Measurements from ENCODE around the gene KRTAP2-2. TPM values are rescaled to one million over a fixed set of nuclear protein-coding genes. Genes with fewer than 3 reads are reported as not detected.
"Not testable (repeated sequence)": the region's sequence is repeated elsewhere in the genome, so short reads cannot be mapped to it uniquely, and the experiment has no call there.

Gene KRTAP2-2
- total and polyA plus RNA-seq, 2 of the 13 experiments (the other 11 are each of a cell fraction or from before 2014, with no cell fraction given): not detected

- peak; percentile 14; the same call in 1 of the 2 replicates for TF ChIP-seq ATF7 (IDR thresholded peaks at IDR 0.05)
- not testable (repeated sequence) for TF ChIP-seq ATF7 (CRISPR knock-in tag; IDR thresholded peaks at IDR 0.05)
- 0 out of 2 replicates have a peak, but pooled peaks have one; percentile 45 for TF ChIP-seq ZNF12 (CRISPR knock-in tag; IDR thresholded peaks at IDR 0.05)
- peak; percentile 13; the same call in 1 of the 2 replicates for TF ChIP-seq MEF2D (CRISPR knock-in tag; IDR thresholded peaks at IDR 0.05)
- TF ChIP-seq ASH2L (IDR thresholded peaks at IDR 0.05; ENCODE audit: insufficient read length, low read depth, low read length): peak; percentile 22
These were observed 4.4 kb upstream of the KRTAP2-2 start (continued) for GRCh38 chr17:41059276-41060051.

GRCh38 chr17:41058741-41059140, 3.7 kb upstream of the KRTAP2-2 start:
- H4K20me1 ChIP-seq (ENCODE audit: insufficient read depth, low read length): no peaks in the 10 kb centered on the region
- 46% methylated on average over 5 of the region's 5 CpGs for WGBS (ENCODE audit: low lambda C conversion rate)
- no peak overlapping the region for H3K4me3 ChIP-seq (replicated peaks in 1 of 3; ENCODE audit: insufficient read depth in 1 of 3, low read depth in 2 of 3, low read length in 3 of 3)
- peak overlapping the region; percentile 79 for H3K27ac ChIP-seq (ENCODE audit: extremely low read length, insufficient read depth, low read length)
- H3K36me3 ChIP-seq (replicated peaks in 1 of 2; ENCODE audit: control insufficient read depth in 1 of 2, insufficient read depth in 2 of 2, low read length in 2 of 2): no peaks in the 10 kb centered on the region
- peaks cover 53% of the 10 kb centered on the region for H3K4me1 ChIP-seq (ENCODE audit: insufficient read depth, low read length)
- TF ChIP-seq UBTF (CRISPR knock-in tag; IDR thresholded peaks at IDR 0.05): no peak
- no peak for TF ChIP-seq ZFP37 (CRISPR knock-in tag; IDR thresholded peaks at IDR 0.05; ENCODE audit: borderline replicate concordance)
- TF ChIP-seq NFE2L1 (CRISPR knock-in tag; IDR thresholded peaks at IDR 0.05; ENCODE audit: borderline replicate concordance): no peak
- ChIA-PET CTCF (ENCODE audit: low intra/inter-chr PET ratio, low total read pairs) (no interaction called here), POLR2A (interaction anchor here (0.7 to 1.6 kb wide), 10 partner anchors 11 to 630 kb away, joined by 3 to 15 read pairs (median 4); partner anchors contain the start of gene KRTAP3-1)
- H3K4me2 ChIP-seq (ENCODE audit: low read depth, low read length): peak overlapping the region; percentile 51
- no peaks in the 10 kb centered on the region for H3K79me2 ChIP-seq (ENCODE audit: insufficient read depth, low read length)
- no peaks in the 10 kb centered on the region for H3K9me3 ChIP-seq (ENCODE audit: low read length)
- intact Hi-C loops (cut with micrococcal nuclease; ENCODE audit: unreplicated experiment): loop anchor here (2.0 kb wide), 1 partner anchor 50 kb away; the partner anchor contains the start of gene KRTAP3-1
- no peaks in the 10 kb centered on the region for H3K27me3 ChIP-seq (ENCODE audit: control insufficient read depth in 1 of 2, insufficient read depth in 2 of 2, low read length in 2 of 2)
- ATAC-seq: no peak
- no peak overlapping the region for H2AFZ ChIP-seq (ENCODE audit: low read length)
- DNase-seq (ENCODE audit: low spot score): peak; percentile 48
- in situ Hi-C loops (cut with HindIII; ENCODE audit: extremely low pct_ligation_motif_present, low pct_unique_long_range_greater_than_20kb): loop anchor here (5.0 to 10.0 kb wide), 2 partner anchors 51 to 104 kb away; partner anchors contain the start of gene KRTAP3-1
- peak overlapping the region; percentile 51 for H3K9ac ChIP-seq (ENCODE audit: insufficient read depth, low read depth, low read length)
- BruUV-seq (replicated peaks): no TSS peak
- FAIRE-seq: no peak

Measured in HepG2 (cell line).